Fibroblast of lung (primary cell): ENCODE data around the gene ADAP1. TPM values are rescaled to one million over a fixed set of nuclear protein-coding genes. Genes with fewer than 3 reads are reported as not detected.

Experiments used
- DNase-seq, 2 donors: peaks; one replicate each; pipeline versions ENCODE4 v3.0.0 to v3.0.0-alpha.2; 2010; ENCODE audit warnings: low read depth in 2 of 2
- H2AFZ ChIP-seq: 2 replicates; pipeline ENCODE4 v1.5.1; 2012; ENCODE audit warnings: low read length, control low read depth, inconsistent platforms
- H3K27ac ChIP-seq: 2 replicates; pipeline ENCODE4 v1.5.1; 2011; ENCODE audit warnings: low read length, control low read depth; ENCODE audit not compliant: insufficient read depth
- H3K27me3 ChIP-seq: 2 replicates; pipeline ENCODE4 v1.5.1; 2011; ENCODE audit warnings: mild to moderate bottlenecking, low read length; ENCODE audit not compliant: control insufficient read depth, insufficient read depth
- H3K36me3 ChIP-seq: 2 replicates; pipeline ENCODE4 v1.5.1; 2011; ENCODE audit warnings: low read length; ENCODE audit not compliant: control insufficient read depth, insufficient read depth
- H3K4me1 ChIP-seq: 2 replicates; pipeline ENCODE4 v1.5.1; 2011; ENCODE audit warnings: low read length; ENCODE audit not compliant: control insufficient read depth, insufficient read depth; ENCODE audit errors: extremely low read depth
- H3K4me2 ChIP-seq: 2 replicates; pipeline ENCODE4 v1.5.1; 2011; ENCODE audit warnings: low read length, control low read depth; ENCODE audit not compliant: insufficient read depth; ENCODE audit errors: extremely low read depth
- H3K4me3 ChIP-seq, 4 experiments: fragments of 200-600 bp in 1 of 4; sonication (generic) in 1 of 4; replicated peaks in 1 of 4; 2 replicates each; pipeline ENCODE4 v1.5.1; 2011 to 2016; ENCODE audit warnings: low read length in 4 of 4, low read depth in 3 of 4, mild to moderate bottlenecking in 3 of 4, control low read depth in 2 of 4, inconsistent platforms in 1 of 4, mixed read lengths in 1 of 4; ENCODE audit not compliant: insufficient read depth in 1 of 4; ENCODE audit errors: control extremely low read depth in 1 of 4
- H3K79me2 ChIP-seq: 2 replicates; pipeline ENCODE4 v1.5.1; 2012; ENCODE audit warnings: mild to moderate bottlenecking, low read length, inconsistent platforms; ENCODE audit not compliant: control insufficient read depth, insufficient read depth
- H3K9ac ChIP-seq: 2 replicates; pipeline ENCODE4 v1.5.1; 2011; ENCODE audit warnings: mild to moderate bottlenecking, low read length, control low read depth; ENCODE audit not compliant: insufficient read depth
- H3K9me3 ChIP-seq: 2 replicates; pipeline ENCODE4 v1.5.1; 2012; ENCODE audit warnings: low read depth, low read length; ENCODE audit not compliant: control insufficient read depth, insufficient read depth
- H4K20me1 ChIP-seq: 2 replicates; pipeline ENCODE4 v1.5.1; 2011; ENCODE audit warnings: low read length; ENCODE audit not compliant: control insufficient read depth, insufficient read depth; ENCODE audit errors: extremely low read depth
- EZH2 ChIP-seq: IDR thresholded peaks from 2 replicates; pipeline ENCODE4 v1.5.1; 2012; ENCODE audit warnings: low read length, control low read depth, mild to moderate bottlenecking; ENCODE audit errors: missing control alignments
- polyA plus RNA-seq, 2 donors: library from polyadenylated mRNA; depleted of rRNA in 1 of 2; stranded (reverse) in 1 of 2; unstranded in 1 of 2; fragments of >200 nt; gene quantifications; 2 replicates each; pipeline ENCODE4 v1.2.1, GENCODE V29; 2011 to 2012; ENCODE audit warnings: missing spikeins in 1 of 2
- total RNA-seq: library from RNA; depleted of rRNA; stranded (reverse); fragments of >200 nt; gene quantifications from 2 replicates; pipeline ENCODE4 v1.2.1, GENCODE V29; 2014
- TF ChIP-seq, protein P1 (sequence below), 2 donors: IDR thresholded peaks in 1 of 2; conservative IDR thresholded peaks in 1 of 2; 1 replicate in 1 of 2; 2 replicates in 1 of 2; pipeline ENCODE4 v1.5.1; 2011 to 2012; ENCODE audit warnings: low read length in 2 of 2, control low read depth in 1 of 2, inconsistent platforms in 1 of 2, low read depth in 1 of 2, mild to moderate bottlenecking in 1 of 2

The ADAP1 gene
- total and polyA plus RNA-seq, 2 donors (not counting 1 experiment from before 2014, with no cell fraction given), result 1.1 to 2.3 TPM

DNA sequence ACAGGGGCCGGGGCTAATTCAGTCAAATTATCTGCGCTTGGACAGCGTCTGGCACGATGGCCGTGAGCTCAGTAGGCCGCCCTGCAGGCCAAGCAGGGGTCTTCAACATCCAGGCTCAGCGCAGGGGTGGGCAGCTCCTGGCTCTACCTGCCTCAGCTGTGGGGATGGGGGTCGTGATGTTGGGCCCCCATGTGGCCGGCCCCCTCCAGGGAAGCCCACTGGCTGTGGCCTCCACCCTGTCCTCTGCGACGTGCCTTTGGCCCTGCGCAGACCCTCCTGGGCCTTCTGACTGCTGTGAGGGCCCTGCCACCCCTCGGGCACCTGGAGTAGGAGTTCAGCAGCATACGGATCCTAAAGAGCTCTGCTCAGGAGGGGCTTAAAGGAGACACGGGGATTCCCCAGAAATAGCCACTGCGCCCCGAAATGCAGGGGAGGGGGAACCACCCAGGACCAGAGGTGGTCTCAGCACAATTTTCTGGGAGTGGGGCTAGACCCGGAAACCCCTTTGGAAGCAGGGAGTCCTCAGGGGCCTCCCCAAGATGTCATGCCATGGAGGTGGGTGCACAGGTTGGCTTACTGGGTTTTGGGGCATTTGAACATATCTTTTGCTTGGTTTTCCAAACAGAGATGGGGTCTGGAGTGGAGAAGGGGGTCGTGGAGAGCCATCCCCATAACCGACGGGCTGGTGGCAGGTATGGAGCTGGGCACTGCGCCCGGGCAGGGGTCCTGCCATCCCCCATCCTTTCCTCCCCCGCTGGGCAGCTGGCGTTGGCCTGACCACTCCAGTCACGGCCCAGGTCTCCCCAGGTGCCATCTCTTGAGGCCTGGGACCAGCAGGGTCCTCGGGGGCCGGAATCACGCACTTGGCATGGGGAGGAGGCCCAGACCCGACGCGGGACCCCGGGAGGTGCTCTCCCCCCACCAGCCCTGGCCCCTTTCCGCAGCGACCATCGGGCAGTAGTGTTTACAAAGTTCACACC is 4.0 kb upstream of the ADAP1 start:
- Histone ChIP-seq H3K27me3 (peaks cover 4% of the 10 kb centered on the region), H3K9ac (no peak overlapping the region), H3K4me2 (no peak overlapping the region), H4K20me1 (no peaks in the 10 kb centered on the region), H2AFZ (no peak overlapping the region), H3K36me3 (no peaks in the 10 kb centered on the region), H3K9me3 (no peaks in the 10 kb centered on the region), H3K4me1 (no peaks in the 10 kb centered on the region), H3K4me3 (no peak overlapping the region), H3K27ac (no peak overlapping the region), H3K79me2 (no peaks in the 10 kb centered on the region)
- DNase-seq, result no peak
- no peak for TF ChIP-seq EZH2
- TF ChIP-seq, protein P1, sequence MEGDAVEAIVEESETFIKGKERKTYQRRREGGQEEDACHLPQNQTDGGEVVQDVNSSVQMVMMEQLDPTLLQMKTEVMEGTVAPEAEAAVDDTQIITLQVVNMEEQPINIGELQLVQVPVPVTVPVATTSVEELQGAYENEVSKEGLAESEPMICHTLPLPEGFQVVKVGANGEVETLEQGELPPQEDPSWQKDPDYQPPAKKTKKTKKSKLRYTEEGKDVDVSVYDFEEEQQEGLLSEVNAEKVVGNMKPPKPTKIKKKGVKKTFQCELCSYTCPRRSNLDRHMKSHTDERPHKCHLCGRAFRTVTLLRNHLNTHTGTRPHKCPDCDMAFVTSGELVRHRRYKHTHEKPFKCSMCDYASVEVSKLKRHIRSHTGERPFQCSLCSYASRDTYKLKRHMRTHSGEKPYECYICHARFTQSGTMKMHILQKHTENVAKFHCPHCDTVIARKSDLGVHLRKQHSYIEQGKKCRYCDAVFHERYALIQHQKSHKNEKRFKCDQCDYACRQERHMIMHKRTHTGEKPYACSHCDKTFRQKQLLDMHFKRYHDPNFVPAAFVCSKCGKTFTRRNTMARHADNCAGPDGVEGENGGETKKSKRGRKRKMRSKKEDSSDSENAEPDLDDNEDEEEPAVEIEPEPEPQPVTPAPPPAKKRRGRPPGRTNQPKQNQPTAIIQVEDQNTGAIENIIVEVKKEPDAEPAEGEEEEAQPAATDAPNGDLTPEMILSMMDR (conservative IDR thresholded peaks at IDR 0.05 in 1 of 2, IDR thresholded peaks at IDR 0.05 in 1 of 2; ENCODE audit: low read depth in 1 of 2, low read length in 2 of 2), result no peak

DNA sequence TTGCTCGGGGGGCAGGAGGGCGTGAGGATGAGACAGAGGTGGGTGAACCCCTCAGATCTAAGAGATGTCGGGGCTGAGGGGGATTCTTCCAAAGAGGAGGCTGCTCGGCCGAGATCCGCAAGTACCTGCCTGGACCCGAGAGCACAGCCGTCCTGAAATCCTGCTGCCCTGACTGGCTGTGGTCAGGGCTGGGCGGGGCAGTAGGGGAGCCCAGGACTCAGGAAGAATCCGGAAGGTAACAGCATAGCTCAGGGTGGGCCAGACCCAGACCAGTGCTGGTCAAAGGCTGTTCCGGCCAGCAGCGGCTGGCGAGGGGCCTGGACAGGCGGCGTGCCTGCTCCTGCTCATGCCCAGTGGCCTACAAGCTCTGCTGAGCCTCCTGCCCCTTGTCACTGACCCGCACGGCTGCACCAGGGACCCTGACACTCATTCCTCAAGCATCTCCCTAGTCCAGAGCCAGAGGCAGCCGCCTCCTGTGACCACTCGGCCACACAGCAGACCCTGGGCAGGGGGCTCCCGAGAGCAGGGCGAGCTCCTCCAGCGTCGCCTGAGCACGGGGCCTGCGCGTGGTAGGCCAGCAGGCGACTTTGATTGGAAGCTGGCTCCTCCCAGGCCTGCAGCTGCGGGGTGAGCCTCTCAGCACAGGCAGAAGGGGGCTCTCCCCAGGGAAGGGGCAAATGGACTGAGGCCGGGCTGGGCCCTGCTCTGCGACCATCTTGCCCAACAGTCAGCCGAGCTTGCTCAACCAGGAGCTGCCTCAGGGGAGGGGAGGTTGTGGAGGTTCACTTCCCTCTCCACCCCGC is 3.1 kb upstream of the ADAP1 start:
- H3K9me3 ChIP-seq, result no peaks in the 10 kb centered on the region
- H3K36me3 ChIP-seq, result no peaks in the 10 kb centered on the region
- H3K79me2 ChIP-seq, result no peaks in the 10 kb centered on the region
- no peak overlapping the region for H3K27ac ChIP-seq
- TF ChIP-seq EZH2, result no peak
- TF ChIP-seq, protein P1 (conservative IDR thresholded peaks at IDR 0.05 in 1 of 2, IDR thresholded peaks at IDR 0.05 in 1 of 2; ENCODE audit: low read depth in 1 of 2, low read length in 2 of 2), result no peak
- peaks cover 9% of the 10 kb centered on the region for H3K27me3 ChIP-seq
- no peaks in the 10 kb centered on the region for H3K4me1 ChIP-seq
- H2AFZ ChIP-seq, result no peak overlapping the region
- no peak overlapping the region for H3K4me3 ChIP-seq
- no peaks in the 10 kb centered on the region for H4K20me1 ChIP-seq
- no peak overlapping the region for H3K4me2 ChIP-seq
- H3K9ac ChIP-seq, result no peak overlapping the region
- DNase-seq, result no peak

DNA sequence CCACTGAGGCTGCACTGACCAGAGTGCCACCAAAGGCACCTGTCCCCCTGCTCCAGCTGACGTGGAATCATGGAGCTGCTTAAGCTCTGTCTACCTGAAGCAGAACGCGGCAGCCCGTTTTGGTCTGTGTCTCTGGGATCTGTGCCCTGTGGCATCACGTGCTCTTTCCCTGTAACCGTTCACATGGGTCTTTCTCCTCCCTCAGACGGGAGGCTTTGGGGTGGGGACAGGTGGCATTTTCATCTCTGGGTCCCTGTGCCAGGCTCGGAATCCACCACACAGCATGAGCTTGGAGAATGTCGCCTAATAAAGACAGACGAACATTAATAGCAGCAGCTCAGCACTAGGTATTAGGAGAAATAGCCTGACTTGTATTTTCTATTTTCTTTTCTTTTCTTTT is 1.6 kb upstream of the ADAP1 start:
- no peak overlapping the region for H3K9ac ChIP-seq
- peaks cover 9% of the 10 kb centered on the region for H3K27me3 ChIP-seq
- no peaks in the 10 kb centered on the region for H3K36me3 ChIP-seq
- no peaks in the 10 kb centered on the region for H4K20me1 ChIP-seq
- H3K79me2 ChIP-seq, result no peaks in the 10 kb centered on the region
- H3K27ac ChIP-seq, result no peak overlapping the region
- TF ChIP-seq, protein P1 (conservative IDR thresholded peaks at IDR 0.05 in 1 of 2, IDR thresholded peaks at IDR 0.05 in 1 of 2; ENCODE audit: low read depth in 1 of 2, low read length in 2 of 2), result no peak
- no peak for TF ChIP-seq EZH2
- H3K4me3 ChIP-seq, result no peak overlapping the region
- no peak for DNase-seq
- H3K4me2 ChIP-seq, result no peak overlapping the region
- no peaks in the 10 kb centered on the region for H3K4me1 ChIP-seq
- H3K9me3 ChIP-seq, result no peaks in the 10 kb centered on the region
- no peak overlapping the region for H2AFZ ChIP-seq
